ENCODE results near the gene EEA1.

EEA1 gene

DNA sequence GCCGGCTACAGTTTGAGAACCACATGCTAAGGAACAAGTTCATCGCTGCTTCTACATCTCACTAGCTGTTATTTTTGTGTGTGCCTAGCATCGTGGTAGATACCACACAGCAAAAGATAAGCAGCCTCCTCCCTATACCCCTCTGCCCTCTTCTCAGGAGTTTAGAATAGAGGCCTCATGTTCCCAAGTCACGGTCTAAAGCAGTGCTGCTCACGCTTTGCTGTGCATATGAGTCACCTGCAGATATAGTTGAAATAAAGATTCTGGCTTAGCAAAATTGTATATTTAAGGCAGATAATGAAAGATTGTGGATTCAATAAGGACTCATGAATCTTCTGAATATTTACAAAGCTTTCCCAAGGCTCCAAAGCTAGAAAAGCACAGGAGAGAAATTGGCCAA lies 198.3 kb downstream of the EEA1 start:
- TF ChIP-seq, protein P1, sequence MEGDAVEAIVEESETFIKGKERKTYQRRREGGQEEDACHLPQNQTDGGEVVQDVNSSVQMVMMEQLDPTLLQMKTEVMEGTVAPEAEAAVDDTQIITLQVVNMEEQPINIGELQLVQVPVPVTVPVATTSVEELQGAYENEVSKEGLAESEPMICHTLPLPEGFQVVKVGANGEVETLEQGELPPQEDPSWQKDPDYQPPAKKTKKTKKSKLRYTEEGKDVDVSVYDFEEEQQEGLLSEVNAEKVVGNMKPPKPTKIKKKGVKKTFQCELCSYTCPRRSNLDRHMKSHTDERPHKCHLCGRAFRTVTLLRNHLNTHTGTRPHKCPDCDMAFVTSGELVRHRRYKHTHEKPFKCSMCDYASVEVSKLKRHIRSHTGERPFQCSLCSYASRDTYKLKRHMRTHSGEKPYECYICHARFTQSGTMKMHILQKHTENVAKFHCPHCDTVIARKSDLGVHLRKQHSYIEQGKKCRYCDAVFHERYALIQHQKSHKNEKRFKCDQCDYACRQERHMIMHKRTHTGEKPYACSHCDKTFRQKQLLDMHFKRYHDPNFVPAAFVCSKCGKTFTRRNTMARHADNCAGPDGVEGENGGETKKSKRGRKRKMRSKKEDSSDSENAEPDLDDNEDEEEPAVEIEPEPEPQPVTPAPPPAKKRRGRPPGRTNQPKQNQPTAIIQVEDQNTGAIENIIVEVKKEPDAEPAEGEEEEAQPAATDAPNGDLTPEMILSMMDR (IDR thresholded peaks at IDR 0.05; ENCODE audit: low read depth, low read length): no peak
- Histone ChIP-seq H3K27ac (no peak overlapping the region), H3K36me3 (no peaks in the 10 kb centered on the region), H3K9me3 (ENCODE audit: severe bottlenecking) (no peaks in the 10 kb centered on the region), H3K4me3 (ENCODE audit: low read depth, low read length) (peak overlapping the region; percentile 8; the same call in 1 of the 2 replicates), H3K27me3 (ENCODE audit: insufficient read depth, low read depth, severe bottlenecking) (no peaks in the 10 kb centered on the region)
- no peak for DNase-seq

DNA sequence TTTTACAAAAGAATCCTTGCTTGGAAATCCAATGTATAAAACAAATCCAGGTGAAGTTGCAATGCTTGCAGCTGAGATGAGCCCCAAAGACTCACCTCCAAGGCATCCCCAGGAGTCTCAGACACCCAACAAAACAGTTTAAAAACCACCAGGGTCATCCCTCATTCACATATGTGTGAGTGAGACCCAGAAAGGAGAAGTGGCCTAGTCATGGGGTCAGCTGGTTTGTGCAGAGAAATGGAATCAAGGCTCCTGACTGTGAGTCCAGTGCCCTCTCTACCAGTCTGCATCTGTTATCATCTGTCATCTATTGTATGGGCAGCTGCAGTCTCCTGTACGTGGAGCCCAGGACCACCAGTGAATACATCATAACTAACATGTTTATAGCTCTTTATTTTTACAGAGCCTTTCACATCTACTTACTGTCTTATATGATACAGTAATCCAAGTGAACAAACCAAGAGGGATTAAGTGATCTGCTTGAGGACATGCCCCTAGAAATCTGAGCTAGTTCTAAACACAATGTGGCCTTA lies 199.3 kb downstream of the EEA1 start:
- TF ChIP-seq, protein P1 (IDR thresholded peaks at IDR 0.05; ENCODE audit: low read depth, low read length): no peak
- H3K27me3 ChIP-seq (ENCODE audit: insufficient read depth, low read depth, severe bottlenecking): no peaks in the 10 kb centered on the region
- H3K4me3 ChIP-seq (ENCODE audit: low read depth, low read length): peak overlapping the region; percentile 8; the same call in 1 of the 2 replicates
- DNase-seq: peak; percentile 31
- H3K27ac ChIP-seq: peak overlapping the region; percentile 21; the same call in 1 of the 2 replicates
- no peaks in the 10 kb centered on the region for H3K36me3 ChIP-seq
- no peaks in the 10 kb centered on the region for H3K9me3 ChIP-seq (ENCODE audit: severe bottlenecking)

DNA sequence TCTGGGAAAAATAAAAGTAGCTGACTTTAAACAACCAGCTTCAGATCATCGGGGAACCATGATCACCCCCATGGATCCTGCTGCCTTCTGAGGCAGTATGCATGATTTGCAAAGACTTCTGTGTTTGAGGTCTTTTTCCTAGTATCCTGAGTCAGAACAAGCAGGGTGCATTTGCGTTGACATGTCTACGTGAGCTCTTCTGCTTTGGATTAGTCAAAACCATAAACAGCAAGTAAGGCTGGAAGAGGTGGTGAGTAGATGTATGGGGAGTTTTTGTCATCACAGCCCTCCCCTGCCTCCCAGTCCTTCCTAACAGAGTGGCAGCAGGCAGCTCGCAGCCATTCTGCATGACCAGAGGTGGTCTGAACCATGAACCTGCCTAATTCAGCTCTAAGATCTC lies 202.2 kb downstream of the EEA1 start:
- no peaks in the 10 kb centered on the region for H3K27me3 ChIP-seq (ENCODE audit: insufficient read depth, low read depth, severe bottlenecking)
- H3K27ac ChIP-seq: no peak overlapping the region
- H3K36me3 ChIP-seq: no peaks in the 10 kb centered on the region
- TF ChIP-seq, protein P1 (IDR thresholded peaks at IDR 0.05; ENCODE audit: low read depth, low read length): no peak
- H3K9me3 ChIP-seq (ENCODE audit: severe bottlenecking): peaks cover 6% of the 10 kb centered on the region
- no peak overlapping the region for H3K4me3 ChIP-seq (ENCODE audit: low read depth, low read length)
- DNase-seq: no peak

DNA sequence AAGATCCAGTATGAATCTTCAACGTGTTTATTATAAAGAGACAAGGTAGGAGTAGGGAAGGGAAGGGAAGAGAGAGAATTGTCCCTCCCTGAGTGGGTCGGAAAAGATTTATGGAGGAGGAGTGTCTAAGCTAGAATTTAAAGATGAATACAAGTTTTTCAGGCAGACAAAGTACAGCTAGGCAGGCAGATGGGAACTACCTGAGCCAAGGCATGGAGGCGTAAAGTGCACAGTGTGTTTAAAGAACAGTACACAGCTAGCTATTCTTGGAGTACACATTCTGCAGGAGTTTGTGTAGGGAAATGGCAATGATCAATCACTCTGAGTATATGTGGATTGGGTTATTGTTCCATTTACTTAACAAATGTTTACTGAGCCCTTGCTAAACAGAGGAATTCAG lies 206.2 kb downstream of the EEA1 start:
- no peak overlapping the region for H3K4me3 ChIP-seq (ENCODE audit: low read depth, low read length)
- no peak overlapping the region for H3K27ac ChIP-seq
- TF ChIP-seq, protein P1 (IDR thresholded peaks at IDR 0.05; ENCODE audit: low read depth, low read length): no peak
- no peaks in the 10 kb centered on the region for H3K27me3 ChIP-seq (ENCODE audit: insufficient read depth, low read depth, severe bottlenecking)
- H3K9me3 ChIP-seq (ENCODE audit: severe bottlenecking): peaks cover 6% of the 10 kb centered on the region
- no peak for DNase-seq
- H3K36me3 ChIP-seq: no peaks in the 10 kb centered on the region

DNA sequence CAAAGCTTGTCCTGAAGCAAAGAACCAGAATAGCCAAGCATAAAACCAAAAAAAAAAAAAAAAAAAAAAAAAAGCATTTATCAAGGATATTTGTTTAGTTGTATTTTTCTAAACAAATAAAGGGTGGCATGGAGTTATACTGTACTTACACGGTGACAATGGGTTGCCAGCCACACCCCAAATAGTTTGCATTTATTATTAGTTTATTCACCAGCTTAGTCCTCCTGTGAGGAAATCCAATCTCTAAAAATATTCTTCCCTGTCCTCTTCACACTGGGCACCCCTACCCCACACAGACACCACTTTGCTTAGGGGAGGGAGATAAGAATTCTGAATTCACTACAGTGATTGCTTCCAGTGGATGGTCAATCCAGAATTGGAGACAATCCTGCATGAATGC lies 207.4 kb downstream of the EEA1 start:
- no peaks in the 10 kb centered on the region for H3K36me3 ChIP-seq
- TF ChIP-seq, protein P1 (IDR thresholded peaks at IDR 0.05; ENCODE audit: low read depth, low read length): no peak
- no peak overlapping the region for H3K4me3 ChIP-seq (ENCODE audit: low read depth, low read length)
- DNase-seq: no peak
- H3K27ac ChIP-seq: no peak overlapping the region
- no peaks in the 10 kb centered on the region for H3K27me3 ChIP-seq (ENCODE audit: insufficient read depth, low read depth, severe bottlenecking)
- H3K9me3 ChIP-seq (ENCODE audit: severe bottlenecking): peaks cover 6% of the 10 kb centered on the region

DNA sequence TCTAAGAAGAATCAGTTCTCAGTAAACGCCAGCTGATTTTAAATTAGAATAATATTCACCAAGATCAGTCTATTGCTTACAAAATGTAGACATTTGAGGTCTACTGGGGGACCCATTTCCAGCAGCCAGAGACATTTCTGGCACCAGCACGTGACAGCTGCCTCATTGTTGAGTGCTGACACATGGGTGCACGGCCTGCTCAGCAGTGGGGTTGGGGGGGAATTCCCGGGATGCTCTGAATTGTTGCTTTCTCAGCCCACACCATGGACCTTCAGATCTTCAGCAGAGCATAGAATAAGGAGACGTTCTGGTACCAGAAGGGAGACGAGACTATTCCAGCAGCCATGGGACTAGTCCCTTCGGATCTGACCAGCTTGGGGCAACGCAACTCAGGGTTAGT lies 208.0 kb downstream of the EEA1 start:
- no peaks in the 10 kb centered on the region for H3K36me3 ChIP-seq
- no peak for DNase-seq

More for the DNA sequence above, 208.0 kb downstream of the EEA1 start:
- no peaks in the 10 kb centered on the region for H3K27me3 ChIP-seq (ENCODE audit: insufficient read depth, low read depth, severe bottlenecking)
- TF ChIP-seq, protein P1 (IDR thresholded peaks at IDR 0.05; ENCODE audit: low read depth, low read length): no peak
- H3K9me3 ChIP-seq (ENCODE audit: severe bottlenecking): peaks cover 6% of the 10 kb centered on the region
- H3K4me3 ChIP-seq (ENCODE audit: low read depth, low read length): no peak overlapping the region
- no peak overlapping the region for H3K27ac ChIP-seq
